GM18868 (cell line): ENCODE data around the gene NOMO2.
"Not testable (repeated sequence)": the region's sequence is repeated elsewhere in the genome, so short reads cannot be mapped to it uniquely, and the experiment has no call there.

Experiments used
- ATAC-seq: cut with Tn5 transposase; IDR thresholded peaks from one replicate; pipeline ENCODE4 v1.9.1; 2021; ENCODE audit warnings: mild to moderate bottlenecking, moderate library complexity; ENCODE audit not compliant: unreplicated experiment

NOMO2 gene

DNA sequence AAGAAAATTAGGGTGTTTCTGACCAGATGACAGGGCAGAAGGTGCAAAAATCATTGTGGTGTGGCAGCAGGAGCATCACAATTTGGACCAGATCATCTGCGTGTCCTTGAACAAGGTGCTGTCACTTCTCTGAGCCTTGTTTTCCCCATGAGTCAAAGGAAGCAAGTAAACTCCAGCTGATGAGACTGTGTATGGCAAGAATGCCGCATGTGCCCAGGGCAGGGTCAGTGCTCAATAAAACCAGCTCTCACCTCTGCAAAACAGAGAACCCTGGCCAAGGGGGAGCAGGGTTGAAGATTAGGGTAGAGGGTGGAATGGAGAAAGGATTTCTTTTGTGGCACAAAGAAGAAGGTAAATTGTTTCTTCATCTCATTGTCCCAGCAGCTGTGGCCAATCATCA is 17.4 kb upstream of the NOMO2 start:
- not testable (repeated sequence) for ATAC-seq

DNA sequence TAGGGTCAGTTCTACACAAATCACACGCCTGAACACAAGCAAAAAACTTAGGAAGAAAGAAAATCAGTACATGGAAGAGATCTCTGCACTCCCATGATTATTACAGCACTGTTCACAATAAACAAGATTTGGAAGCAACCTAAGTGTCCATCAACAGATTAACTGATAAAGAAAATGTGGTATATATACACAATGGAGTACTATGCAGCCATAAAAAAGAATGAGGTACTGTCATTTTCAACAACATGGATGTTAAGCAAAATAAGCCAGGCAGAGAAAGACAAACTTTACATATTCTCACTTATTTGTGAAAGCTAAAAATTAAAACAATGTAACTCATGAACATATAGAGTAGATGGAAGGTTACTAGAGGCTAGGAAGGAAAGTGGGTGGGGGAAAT is 16.0 kb upstream of the NOMO2 start:
- not testable (repeated sequence) for ATAC-seq

DNA sequence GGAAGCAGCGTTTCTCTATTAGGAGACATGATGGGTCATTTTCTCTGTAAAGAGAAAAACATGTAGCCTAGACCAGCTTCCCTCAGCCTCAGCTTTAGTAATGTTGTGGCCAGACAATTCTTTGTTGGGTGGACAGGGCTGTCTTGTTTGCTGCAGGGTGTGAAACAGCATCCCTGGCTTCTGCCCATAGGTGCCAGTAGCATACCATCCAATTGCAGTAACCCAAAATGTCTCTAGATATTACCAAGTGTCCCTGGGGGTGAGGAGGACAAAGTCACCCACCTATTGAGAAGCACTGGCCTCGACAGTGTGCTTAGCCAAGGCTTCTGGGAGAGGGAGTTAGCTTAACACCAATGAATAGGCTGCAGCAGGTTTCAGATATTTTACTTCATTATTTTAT is 14.0 kb upstream of the NOMO2 start:
- not testable (repeated sequence) for ATAC-seq

DNA sequence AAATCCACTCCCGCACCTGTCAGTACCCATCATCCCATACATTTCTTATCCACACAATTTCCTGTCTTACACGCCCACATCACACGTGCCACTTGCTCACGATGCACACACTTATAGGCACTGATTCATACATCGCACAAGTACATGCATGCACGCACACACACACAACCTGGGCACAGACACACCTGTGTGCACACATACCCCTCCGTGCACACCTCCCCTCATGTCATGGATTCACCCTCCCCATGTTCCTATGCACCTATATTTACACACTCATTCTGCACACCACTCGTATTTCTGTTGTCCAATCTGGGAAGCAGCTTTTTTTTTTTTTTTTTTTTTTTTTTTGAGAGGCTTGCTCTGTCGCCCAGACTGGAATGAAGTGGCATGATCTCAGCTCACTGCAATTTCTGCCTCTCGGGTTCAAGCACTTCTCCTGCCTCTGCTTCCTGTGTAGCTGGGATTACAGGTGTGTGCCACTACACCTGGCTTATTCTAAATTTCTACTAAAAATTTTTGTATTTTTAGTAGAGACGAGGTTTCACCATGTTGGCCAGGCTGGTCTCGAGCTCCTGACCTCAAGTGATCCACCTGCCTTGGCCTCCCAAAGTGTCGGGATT is 13.5 kb upstream of the NOMO2 start:
- ATAC-seq = not testable (repeated sequence)

DNA sequence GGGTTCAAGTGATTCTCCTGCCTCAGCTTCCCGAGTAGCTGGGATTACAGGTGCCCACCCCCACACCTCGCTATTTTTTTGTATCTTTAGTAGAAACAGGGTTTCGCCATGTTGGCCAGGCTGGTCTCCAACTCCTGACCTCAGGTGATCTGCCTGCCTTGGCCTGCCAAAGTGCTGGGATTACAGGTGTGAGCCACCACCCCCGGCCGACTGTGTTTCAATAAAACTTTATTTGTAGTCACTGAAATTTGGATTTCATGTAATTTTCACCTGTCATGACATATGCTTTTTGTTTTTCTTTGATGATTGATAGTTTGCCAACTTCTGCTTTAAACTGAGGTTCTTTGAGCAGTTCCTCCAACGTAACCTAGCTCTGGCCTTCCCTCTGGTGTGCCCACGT is 12.0 kb upstream of the NOMO2 start:
- not testable (repeated sequence) for ATAC-seq

DNA sequence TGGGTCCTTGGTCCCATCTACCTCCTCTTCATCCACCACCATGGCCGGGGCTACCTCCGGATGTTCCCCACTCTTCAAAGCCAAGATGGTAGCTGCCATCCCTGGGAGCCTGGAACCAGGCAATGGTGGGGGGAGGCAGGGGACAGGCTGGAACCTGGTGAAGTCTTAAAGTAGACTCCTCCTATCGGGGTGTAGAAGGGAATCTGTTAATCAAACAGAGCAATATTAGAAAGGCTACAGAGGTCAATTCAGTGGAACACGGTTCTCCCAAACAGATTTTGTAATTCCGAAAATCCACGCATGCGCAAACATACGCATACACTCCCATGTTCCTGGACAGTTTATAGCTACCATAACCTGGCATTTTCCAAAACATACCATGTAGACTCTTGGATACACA is 11.1 kb upstream of the NOMO2 start:
- not testable (repeated sequence) for ATAC-seq

DNA sequence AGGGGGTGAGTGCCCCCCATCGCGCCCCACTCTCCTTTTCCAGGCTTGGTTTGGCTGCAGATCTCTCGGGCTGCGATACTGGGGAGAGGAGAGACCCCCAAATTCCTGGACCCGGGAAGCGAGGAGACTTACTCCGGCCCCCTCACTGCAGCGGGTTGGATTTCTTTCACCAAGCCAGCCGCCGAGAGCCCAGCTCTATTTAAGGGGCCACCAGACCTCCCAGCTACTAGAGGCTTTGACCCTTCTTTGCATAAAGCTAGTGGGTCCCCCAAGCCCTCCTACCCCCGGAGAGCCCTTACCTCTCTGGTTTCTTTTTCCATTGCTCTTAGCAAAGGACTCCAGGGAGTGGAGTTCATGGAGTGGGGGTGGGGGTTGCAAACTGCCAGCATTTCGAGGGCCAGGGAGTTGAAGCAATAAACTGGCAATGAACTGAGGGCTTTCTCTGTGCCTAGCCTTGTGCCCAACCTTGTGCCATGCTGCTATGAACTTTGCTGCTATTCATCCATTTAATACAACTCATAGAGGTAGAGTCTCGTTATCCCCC is 9.5 kb upstream of the NOMO2 start:
- ATAC-seq = not testable (repeated sequence)

DNA sequence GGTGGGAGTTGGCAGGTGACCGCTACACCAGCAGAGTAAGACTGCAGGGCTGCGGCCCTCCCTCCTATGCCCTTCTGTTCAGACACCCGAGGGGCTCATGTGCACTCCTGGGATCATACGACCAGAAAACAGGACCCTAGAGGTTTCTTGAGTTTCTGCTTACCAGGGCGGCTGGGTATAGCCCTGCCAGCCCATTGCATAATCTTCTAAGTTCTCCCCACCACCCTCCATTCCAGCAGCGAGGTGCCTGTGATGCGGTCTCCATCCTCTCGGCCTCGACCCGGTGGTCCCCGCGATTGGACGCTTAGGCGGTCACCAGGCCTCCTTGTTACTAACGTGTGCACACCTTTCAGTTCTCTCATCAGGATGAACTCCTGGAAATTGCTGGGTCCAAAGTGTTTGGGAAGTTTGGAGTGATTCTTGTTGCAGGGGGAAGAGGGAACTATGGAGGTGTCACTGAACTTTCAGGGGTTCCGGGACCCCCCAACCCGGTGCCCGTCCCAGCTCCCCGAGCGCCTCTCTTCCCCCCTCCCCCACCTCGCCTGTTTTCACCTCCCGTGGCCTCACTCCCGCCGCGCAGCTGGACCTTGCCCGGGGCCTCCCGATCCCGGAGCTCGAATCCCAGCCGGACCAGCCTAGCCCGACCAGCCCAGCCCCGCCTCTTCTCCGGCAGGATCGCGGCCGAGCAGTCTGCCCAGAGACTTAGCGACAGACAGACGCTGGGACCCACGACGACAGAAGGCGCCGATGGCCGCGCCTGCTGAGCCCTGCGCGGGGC is 8.8 kb upstream of the NOMO2 start:
- not testable (repeated sequence) for ATAC-seq

DNA sequence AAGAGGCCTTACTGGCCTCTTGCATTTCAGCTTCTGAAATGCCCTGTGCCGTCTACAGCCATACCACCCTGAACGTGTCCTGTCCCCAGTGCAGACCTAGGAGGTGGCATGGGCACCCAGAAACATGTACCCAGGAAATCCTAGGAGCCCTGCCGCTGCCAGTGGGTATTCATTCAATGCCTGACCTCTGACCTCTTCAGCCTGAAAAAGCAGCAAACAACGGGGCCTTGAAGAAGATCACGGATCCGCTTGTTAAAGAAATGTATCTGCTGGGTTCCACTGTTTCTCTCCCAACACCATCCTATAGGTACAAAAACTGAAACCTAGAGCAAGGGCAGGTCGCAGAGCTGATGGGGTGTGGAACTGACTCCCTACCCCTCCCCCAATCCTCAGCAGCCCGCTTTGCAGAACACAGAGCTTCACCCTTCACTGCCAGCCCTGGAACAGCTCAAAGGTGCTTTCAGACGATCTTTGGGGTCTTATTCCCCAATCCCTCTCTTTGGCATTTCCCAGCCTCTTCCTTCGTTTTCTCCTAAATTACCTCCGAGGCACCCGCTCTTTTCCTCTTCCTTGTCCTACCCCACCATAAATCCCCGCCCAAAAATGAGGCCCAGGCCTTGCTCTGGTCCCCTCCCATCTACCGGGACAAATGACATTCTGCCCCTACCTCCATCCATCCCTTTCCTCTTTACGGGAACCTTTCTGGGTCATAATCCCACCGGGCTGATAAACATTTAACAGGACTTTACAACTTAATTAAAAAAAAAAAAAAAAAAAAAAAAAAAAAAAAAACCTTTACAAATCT is 1.3 kb downstream of the NOMO2 start:
- not testable (repeated sequence) for ATAC-seq

DNA sequence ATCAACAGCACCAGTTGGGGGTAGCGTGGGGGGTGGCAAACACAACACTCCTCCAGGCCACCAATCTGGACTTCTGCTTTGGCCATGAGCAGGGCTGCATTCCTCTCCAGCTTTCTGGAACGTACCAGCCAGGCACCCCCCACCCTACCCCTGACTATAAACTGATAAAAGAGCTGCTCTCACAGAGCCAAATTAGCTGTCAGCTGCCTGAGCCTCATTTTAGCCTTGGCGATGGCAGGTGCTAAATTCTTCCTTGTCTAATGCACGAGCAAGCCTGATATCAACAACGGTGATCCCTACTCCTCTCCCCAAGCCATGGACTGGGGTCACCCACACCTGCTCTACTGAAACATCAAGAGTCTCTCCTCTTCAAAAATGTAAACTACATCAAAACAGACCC is 8.2 kb downstream of the NOMO2 start:
- ATAC-seq = not testable (repeated sequence)

DNA sequence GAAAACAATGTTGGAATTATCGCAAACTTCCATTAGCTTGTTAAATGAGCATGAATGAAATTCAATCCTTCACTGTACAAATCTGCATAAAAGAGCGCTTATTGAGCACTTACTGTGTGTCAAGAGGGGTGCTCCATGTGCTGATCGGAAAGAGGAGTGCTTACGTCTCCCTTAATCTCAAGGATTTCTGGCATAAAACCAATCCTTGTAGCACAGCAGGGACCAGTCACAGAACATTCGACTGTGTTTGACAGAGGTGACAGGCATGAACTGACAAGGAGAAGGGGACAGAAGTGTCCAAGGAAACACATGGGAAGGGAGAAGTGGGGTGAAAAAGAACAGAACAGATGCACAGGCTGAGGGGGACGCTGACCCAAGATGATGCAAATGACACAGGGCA is 14.5 kb downstream of the NOMO2 start:
- ATAC-seq = not testable (repeated sequence)

DNA sequence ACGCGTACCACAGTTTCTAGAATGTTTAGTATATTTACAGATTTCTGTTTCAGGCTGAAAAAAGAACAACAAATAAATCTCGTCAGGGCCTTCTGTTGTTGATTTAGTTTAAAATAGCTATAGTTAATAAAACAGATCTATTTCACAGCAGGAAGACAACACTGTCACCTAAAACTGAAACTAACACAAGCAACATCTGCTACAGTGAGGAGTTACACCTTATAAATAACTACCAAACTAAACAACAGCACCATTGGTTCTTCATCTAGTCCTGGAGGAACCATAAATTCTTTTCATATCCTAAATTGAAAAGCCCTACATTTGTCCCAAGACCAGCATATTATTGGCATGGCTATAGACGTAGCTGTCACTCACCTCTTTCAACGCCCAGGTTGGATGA is 15.0 kb downstream of the NOMO2 start:
- ATAC-seq = not testable (repeated sequence)

DNA sequence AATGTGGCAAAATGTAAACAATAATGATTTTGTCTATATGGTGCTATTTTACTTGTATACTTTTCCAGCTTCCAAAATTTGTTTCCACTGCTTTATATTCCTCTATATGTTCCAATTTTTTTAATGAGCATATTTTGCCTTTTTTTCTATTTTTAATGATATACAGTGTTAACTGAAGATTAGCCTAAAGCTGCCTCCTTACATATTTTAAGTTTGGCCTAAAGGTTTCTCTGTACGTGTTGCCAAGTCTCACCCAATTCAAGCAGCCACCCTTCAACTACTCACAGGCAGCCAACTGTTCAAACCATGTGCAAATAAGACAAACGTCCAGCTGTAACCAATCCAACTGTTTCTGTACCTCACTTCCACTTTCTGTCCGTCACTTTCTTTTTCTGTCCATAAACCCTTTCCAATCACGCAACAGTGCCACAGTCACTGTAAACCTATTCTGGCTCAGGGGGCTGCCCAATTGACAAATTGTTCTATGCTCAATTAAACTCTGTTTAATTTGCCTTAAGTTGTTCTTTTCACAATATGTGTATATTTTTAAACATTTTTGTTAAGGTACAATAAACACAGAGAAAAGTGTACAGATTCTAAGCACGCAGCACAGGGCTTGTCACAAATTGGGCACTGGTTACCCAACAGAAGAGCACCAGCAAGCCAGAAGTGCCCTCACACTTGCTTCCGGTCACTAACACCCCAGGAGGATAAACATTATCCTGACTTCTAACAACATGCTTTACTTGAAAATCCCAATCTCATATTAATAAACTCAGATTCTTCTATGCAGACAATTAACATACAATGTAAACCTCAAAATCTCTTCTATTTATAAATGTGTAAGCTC is 17.4 kb downstream of the NOMO2 start:
- not testable (repeated sequence) for ATAC-seq

DNA sequence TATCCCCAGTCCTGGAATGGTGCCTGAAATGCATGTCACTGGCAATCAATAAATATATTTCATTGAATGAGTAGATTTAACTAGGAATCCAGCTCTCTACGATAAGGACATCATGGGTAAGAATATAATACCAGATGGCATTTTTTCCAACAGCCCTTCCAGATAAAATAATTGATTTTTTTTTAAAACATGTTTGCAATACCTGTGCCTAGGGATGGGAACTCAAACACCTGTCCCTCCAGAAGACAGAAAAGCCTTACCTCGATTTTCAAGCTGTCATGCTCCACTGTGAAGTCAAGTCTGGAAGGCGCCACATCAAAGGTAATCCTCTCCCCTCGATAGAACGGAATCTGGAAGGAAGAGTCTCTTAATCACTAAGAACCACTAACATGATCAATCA is 20.0 kb downstream of the NOMO2 start:
- not testable (repeated sequence) for ATAC-seq

DNA sequence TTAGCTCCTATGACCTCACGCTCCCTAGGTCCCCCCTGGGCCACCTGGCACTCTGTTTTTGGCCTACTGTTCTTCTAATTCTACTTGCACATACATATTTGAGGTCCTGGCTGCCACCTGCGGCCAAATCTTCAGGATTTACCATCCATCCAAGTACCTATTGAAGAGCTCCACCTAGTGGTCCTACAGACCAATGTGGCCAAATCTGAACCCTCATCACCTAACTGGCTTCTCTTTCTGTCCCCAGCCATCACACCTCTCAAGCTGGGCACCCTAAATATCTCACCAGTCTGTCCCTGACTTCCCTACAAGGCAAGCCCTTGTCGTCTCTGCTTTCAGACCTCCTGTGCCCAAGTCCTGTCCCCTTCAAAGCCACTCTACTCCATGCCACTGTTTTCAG is 24.9 kb downstream of the NOMO2 start:
- ATAC-seq = not testable (repeated sequence)

DNA sequence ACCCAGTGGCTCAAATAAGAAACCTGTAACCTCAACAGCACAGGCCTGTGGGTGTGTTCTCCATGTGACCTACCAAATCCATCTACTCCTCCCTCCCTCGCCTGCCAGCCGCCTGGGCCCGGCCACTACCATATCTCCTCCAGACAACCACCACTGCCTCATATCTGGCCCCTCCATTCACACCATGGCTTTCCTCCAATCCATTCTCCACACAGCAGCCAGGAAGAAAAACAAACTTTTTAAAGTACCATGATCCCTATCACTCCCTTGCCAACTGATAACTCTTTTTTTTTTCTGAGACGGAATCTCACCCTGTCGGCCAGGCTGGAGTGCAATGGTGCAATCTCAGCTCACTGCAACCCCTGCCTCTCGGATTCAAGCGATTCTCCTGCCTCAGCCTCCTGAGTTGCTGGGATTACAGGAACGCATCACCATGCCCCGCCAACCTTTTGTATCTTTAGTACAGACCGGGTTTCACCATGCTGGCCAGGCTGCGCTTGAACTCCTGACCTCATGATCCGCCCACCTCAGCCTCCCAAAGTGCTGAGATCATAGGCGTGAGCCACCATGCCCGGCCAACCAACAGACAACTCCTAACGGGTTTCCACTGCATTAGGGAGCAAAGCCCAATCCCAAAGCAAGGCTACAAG is 26.3 kb downstream of the NOMO2 start:
- not testable (repeated sequence) for ATAC-seq

DNA sequence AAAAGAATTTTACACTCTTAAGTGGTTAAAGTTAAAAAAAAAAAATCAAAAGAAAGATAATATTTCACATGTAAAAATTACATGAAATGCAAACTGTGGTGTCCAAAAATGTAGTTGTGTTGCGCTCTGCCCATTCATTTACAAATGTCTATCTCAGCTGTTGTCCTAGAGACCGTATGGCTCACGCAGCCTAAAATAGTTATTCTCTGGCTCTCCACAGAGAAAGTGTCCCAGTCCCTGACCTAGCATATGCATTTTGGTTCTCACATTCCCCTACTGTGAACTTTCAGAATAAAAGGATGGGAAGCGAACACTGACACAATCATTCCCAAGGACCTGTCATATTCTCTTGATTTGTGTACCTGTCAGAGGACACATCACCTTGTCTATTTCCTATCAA is 27.6 kb downstream of the NOMO2 start:
- not testable (repeated sequence) for ATAC-seq

DNA sequence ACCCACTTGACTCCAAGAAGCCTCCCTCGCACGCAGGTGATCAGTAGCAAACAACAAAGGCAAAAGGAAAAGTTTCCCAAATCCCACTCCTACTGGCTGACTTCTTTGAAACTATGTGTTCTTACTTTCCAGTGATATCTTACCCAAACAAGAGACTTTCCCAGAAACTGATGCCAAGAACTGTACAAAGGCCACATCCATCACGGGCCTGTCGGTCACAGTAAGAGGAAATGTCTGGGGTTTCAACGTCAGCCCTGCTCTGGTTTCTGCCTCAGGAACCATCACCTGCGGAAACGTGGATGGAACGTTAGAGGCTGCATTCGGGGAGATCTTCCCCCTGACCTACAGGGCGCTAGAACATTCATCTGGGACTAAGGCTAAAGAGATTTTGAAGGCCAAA is 30.6 kb downstream of the NOMO2 start:
- ATAC-seq = not testable (repeated sequence)

DNA sequence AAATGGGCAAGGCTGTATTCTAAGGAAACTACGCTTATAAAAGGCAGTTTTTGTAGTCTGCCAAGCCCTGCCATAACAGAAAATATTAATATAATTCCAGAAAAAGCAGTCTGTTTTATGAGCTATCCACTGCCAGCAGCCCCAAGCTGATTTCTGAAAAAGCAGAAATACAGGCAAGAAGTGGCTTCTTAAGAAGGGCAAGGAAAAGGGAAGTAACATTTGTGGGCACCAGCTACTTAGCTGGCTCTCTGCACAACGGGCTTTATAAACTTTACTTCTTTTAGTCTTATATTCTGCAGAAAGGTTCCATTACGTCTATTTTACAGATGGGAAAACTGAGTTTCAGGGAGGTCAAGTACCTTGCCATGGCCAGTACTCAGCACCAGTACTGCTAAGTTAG is 31.6 kb downstream of the NOMO2 start:
- not testable (repeated sequence) for ATAC-seq

DNA sequence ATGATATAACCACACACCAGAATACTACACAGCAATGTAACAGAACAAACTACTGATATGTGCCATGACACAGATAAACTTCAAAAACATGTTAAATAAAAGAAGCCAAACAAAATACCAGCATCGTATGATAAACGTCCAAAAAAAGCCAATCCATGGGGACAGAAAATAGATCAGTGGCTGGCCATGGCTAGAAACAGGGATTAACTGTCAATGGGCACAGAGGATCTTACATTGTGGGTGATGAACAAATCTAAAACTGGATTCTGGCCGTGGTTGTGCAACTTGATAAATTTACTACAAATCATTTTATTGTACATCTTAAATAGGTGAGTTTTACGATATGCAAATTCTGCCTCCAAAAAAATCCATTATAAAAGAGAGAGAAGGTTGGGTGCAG is 35.4 kb downstream of the NOMO2 start:
- not testable (repeated sequence) for ATAC-seq
